Retina (tissue), 1 donor: ENCODE results near the gene FHIT.
A peak's percentile ranks its signal among the peaks of the same experiment; 100 is the strongest.
"Not testable (repeated sequence)": the region's sequence is repeated elsewhere in the genome, so short reads cannot be mapped to it uniquely, and the experiment has no call there.

Source experiments
- DNase-seq: peaks from one replicate; pipeline ENCODE4 v3.0.0-alpha.2; 2016

FHIT gene

DNA sequence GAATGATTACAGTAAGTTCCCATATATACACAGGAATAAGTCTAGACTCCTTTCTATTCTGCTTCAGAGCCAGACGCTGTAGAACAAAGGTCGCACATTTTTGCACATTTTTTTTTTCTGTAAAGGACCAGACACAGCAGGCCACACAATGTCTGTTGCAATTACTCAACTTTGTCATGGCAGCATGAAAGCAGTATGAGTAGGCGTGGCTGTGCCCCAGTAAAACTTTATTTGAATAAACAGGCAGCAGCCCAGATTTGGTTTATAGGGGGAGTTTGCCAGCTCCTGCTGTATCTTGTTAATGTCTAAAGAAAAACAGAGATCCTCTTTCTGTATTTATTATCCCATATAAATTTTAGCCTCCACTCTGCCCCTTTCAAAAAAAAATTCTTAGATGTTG is 708.3 kb downstream of the FHIT start:
- no peak for DNase-seq

DNA sequence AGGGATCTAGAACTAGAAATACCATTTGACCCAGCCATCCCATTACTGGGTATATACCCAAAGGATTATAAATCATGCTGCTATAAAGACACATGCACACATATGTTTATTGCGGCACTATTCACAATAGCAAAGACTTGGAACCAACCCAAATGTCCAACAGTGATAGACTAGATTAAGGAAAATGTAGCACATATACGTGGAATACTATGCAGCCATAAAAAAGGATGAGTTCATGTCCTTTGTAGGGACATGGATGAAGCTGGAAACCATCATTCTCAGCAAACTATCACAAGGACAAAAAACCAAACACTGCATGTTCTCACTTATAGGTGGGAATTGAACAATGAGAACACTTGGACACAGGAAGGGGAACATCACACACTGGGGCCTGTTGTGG is 711.9 kb downstream of the FHIT start:
- DNase-seq = not testable (repeated sequence)

DNA sequence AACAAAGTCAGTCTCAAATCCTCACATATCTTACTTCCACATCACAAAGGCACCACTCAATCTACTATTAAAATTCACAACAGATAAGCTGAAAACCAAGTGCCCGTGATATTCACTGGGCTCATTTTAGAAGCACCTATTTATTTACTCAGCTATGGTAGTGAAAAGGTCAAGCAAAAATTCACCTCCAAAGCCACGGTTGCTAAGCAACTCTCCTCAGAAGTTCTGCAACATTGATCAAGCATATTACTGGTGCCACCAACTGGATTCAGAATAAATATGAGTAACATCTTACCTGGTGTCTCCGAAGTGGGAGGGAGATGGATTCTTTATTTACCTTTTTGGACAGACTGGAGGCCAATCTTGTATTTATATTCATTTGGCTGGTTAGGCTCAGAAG is 714.8 kb downstream of the FHIT start:
- DNase-seq = no peak

DNA sequence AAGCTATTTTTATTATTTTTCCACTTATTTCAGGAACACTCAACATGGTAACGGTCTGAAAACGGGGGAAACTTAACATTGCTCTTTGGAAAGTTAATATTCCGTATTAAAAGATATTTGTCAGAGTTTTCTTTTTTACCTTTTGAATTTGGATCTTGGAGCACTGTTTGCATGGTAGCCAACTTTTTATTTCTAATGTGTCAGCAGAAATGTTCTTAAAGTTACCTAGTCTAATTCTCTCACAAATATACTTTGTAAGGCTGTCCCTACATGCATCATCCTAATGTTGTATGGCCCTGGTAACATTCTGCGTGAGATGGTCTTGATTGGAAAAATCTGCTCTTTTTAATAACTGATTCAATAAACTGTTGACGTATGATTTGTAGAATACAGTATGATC is 719.5 kb downstream of the FHIT start:
- no peak for DNase-seq

DNA sequence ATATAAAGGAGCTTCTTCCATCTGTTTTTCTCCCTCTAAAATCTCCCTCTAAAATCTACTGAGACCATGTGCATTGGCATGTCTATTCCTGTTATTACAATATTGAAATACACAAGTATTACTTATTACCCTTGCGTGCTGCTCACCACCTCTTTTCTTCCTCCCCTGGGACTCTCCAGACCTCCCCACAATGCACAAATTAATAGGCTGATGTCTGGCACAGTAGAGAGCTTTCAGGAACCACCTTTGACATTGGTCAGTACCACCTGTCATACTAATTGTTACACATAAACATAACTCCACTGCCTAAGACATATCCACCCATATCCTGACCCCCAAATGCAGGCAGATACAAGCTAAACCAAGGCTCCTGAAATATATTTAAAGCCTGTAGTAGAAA is 722.6 kb downstream of the FHIT start:
- no peak for DNase-seq

DNA sequence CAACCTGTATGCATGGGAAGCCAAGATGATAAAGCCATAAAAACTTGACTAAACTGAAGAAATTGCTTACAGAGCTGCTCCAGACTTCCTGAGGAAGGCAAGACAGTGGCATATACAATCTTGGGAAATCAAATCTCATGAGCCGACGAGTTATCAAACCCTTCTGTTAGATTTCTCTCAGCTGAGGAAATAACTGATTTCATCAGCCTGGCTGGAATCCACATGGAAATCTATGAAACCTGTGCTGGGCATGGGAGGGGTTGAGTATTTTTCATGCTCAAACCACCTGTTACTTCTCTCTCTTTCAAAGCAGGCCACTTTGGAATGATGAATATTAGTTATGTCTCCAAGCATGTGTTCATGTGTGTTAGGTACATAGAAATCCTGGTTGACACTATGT is 727.7 kb downstream of the FHIT start:
- no peak for DNase-seq

DNA sequence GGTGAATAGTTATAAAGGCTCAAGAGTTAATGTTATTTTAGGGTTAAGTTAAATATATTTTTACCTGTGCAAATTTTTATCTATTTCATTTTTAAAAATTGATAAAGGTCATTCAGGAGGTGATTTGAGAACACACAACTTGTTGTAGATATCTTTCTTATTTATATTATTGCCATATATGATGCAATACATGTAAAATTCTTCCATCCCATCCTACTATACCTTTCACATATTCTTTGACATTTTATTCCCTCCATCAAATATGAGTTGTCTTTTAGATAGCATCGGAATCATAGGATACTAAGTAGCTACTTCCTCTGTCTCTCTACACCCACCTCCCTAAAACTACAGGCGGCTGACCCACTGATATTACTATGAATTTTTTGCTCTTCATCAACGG is 734.1 kb downstream of the FHIT start:
- no peak for DNase-seq

DNA sequence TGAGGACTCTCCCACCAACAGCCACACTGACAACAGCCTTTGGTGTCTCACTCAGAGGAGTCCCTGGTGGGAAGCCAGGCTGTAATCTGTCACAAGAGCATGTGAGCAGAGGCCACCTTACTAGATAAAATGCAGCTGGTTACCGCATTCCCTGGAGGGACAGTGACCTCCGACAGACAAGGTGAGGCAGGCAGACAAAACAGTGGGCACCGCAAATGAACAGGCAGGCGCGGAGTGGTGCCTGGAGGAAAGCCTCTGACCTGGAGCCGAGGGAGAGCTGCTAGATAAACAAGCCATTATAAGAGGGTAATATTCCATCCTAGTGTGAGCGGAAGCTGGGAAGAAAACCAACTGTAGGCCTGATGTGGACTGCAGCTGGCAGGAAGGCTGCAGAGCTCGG is 736.4 kb downstream of the FHIT start:
- peak; percentile 40 for DNase-seq

DNA sequence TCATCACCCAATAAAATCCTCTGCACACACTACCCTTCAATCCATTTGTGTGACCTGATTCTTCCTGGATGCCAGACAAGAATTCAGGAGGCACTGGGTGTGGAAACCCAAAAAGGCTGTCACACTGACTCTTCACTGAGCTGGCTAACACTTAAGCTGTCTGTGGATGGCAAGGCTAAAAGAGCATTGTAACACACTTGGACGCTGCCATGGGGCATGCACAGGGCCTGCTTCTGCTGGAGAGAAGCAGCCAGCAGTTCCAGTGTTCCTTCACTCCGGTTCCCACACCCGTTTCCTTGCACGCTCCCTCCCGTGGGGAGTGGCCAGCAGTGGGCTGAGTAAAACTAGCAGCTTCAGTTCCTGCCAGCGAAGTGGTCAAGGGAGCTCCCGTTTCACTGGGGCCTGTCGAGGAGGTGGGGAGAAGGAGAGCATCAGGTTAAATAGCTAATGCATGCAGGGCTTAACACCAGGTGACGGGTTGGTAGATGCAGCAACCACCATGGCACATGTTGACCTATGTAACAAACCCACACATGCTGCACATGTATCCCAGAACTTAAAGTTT is 737.1 kb downstream of the FHIT start:
- DNase-seq = peak; percentile 9

DNA sequence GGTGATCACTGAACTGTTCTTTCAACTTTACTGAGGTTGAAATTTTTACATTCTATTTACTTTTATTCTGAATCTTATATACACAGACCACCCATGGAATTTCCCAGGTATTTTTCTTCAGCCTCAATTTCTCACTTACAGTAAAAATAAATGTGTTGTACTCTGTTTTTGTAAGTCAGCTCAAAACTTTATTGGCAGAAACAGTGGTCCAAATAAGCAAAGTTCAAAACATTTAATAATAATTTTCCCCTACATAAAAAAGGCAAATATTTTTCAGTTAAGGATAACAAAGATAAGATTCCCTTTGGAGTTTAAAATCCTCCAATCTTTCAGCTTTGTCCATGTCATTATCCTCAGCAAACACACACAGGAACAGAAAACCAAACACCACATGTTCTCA is 738.0 kb downstream of the FHIT start:
- DNase-seq = no peak

DNA sequence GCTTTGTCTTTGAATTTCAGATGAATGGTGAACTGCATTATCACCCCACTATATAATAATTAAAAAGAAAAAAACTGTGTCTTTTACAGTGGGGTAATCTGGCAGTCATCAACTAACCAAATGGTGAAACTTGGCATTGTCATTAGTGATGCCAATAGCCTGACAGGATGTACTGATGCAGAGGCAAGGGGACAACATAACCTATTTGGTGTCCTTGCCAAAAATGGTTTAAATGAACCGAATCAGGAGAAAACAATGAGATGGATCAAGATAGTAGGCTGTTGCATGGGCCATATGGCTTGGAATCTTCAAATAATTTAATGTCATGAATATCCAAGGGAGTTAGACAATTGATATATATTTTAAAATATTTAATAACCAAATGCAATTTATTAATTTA is 738.7 kb downstream of the FHIT start:
- no peak for DNase-seq

DNA sequence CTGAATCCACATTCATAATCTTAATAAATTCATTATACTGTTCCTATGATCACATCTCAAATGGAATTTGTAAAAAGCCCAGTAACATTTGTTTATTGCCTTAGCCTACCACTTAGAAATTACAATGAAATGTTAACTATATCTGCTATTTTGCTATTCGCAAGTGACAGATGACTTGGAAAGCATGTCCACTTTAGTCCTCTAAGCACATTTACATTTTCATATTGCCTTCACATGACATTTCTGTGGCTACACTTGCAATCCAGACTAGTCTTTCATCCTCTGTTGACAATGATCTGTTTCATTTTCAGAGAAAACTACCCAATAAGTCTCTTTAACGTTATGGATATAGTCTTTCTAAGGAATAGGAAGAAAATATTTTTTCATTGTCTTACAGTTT is 741.8 kb downstream of the FHIT start:
- no peak for DNase-seq

DNA sequence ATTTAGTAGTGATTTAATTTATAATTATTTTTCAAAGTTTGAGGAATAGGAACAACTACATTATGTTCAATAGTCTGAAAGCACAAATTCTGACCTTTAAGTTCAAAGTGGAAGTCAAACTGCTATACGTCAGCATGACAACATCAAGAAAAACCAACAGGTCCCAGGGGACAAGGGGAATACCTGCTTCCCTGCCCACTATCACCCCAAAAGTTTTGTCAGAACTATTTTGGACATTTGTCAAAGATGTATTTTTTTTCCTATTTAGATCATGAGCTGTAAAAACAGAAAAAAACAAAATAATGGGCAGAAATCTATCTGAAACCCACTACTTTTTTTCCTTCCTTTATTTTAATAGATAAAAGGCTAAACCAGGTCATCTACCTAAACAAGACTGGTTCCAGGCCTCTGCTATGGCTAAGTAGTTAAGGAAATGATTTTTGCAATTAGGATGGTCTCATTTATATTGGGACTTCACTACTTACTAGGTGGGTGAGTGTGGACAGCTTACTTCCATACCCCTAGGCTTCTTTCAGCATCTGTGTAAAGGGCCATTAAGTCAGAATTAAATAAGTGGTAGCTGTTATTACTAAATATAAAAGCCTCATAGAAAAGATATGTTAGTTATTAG is 746.3 kb downstream of the FHIT start:
- no peak for DNase-seq

DNA sequence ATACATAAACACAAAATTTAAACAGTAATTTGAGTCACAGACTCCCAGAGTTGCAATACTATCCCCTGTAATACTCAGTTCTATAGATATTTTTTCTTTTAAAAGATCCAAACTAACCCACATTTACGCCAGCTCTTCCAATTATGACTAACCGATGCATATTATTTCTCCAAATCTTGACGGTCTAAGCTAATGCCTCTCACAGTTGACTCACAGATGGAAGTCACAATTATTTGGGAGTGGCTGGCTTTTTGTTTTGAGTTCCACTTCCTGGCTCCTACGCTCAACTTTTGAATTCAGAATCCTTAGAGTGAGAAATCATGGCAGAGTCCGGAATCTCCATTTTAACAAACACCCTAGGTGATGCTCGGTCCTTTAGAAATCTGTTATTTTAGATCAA is 749.9 kb downstream of the FHIT start:
- no peak for DNase-seq

DNA sequence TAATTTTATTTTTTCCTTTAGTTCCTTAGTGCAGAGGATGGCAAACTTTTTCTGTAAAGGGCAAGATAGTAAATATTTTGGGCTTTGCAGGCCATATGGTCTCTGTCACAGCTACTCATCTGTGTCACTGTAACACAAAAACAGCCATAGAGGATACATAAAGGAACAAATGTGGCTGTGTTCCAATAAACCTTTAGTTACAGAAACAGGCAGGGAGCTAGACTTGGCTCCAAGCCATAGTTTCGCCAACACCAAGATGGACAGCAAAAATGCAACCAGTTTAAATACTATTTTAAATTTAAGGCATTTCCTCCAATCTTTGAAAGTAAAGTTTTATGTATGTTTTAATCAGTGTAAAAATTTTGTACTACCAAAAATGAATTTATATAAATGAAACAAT is 753.4 kb downstream of the FHIT start:
- no peak for DNase-seq

DNA sequence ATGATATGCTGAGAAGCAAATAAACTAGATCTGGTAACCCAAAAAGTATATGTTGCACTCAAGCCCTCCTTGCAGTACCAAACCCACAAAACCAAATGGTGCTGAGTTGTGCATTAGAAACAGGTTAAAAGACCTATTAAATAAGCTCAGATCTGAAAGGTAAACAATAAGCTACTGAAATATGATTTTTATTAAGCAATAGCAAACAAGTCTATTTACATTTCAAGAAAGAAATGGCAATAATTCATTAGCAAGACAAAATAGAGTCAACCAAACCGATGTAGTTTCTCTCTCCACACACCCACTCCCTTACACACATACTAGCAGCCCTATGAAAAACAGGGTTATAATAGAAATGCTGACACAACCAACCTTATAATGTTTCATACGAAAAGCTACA is 760.3 kb downstream of the FHIT start:
- no peak for DNase-seq

DNA sequence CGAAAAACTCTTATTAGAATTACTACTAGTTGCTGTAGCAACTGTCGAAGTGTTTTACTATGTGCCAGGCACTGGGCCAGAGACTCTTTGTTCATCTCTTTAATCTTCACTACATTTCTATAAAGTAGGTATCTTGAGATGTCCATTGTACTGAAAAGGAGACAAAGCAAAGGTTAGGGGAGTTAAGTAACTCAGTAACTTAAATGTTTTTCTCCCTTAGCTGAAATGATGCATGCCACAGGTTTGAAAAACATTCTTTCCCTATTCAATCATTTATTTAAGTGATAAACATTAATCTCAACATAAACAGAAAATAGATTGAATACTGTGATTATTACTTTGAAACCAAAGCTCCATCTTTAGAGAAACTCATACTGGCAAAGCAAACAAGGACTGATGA is 776.2 kb downstream of the FHIT start:
- no peak for DNase-seq

DNA sequence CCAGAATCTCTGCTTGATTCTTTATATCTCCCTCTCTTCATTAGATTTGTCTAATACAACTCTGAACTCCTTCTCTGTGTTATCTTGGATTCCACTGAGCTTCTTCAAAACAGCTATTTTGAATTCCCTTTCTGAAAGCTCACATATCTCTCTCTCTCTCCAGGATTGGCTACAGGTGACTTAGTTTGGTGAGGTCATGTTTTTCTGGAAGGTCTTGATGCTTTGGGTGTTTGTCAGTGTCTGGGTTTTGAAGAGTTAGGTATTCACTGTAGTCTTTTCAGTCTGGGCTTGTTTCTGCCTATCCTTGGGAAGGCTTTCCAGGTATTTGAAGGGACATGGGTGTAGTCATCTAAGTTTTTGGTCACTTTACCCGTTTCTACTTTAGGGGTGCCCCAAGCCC is 781.8 kb downstream of the FHIT start:
- DNase-seq = no peak

DNA sequence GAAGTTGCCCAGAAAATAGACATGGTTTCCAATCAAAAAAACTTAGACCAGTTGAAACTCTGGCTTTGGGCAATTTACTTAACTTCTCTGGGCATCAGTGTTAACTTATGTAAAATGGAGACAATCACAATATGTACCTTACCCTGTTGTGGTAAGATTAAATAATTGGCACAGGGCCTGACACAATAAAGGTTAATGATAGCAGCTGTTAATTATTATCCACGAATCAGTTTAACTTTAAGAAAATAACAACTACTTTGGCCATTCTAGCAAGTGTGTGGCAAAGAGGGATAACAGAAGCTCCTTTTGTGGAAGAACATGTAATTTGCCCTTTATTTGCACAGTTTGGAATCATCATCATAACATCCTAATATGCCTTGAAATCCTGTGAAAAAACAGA is 787.6 kb downstream of the FHIT start:
- DNase-seq = no peak

DNA sequence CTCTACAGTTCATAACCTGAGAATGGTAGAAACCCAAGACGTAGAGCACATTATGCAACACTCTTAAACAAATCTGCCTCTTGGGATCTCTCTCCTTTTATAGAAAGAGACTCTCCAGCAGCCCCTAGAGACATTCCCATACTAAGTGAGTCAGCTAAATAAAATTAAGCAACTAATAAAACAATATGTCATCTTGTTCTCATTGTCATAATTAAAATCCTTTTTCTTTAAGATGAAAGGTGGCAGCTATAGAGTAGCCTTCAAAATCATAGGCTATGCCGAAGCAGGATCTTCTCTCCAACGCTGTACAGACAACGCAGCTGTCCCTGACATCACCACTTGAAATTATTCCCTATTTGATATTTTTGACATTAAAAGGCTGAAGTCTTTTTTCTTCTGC is 790.0 kb downstream of the FHIT start:
- no peak for DNase-seq

DNA sequence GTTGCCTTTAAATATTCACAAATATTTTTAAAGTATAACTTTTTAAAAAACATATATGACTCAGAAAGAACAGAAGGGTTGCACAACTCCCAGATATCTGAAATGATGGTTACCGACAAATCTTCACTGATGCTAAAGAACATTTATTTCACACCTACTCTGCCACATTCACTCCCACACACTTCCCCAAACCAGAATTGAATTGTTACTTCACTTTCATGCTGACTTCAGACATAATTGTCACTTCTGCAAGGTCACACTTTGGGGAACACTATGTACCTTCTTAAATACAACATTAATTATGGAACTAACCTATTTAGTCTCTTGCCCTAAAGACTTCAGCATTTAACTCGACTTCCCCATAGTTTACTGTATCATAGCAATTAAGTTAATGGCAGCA is 795.1 kb downstream of the FHIT start:
- no peak for DNase-seq

DNA sequence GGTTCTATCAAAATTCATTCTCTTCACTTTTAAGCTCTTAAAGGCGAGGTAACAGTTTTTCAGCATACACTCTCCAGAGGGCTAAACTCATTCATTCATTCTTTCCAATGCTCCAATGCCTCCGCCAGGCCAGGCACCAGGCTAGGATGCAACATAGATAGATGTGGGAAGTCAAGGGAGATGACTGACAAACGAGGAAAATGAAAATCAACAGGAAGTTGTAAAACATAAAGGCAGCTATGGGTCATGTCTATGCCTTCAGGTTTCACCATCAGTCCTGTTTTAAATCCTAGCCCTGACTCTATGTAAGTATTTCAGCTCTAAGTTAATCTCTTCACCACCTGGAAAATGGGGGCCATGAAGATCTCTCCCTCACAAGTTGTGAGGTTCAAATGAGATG is 797.9 kb downstream of the FHIT start:
- no peak for DNase-seq

DNA sequence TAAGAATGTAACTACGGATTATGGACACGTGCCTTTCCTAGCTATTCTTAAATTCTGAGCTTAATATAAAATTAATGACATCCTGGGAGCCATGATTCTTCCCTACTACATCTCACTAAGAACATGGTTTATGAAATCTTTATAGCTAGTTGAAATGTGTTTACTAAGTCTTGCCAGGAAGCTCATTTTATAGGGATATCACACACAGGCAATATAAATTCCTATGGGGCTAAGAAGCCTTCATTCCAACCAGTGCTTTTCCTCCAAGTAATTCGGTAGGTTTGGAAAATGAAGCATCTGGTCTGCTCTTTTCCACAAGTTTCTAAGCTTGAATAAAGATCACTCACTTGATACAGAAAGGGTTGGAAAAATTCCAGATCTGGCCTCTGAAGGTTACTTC is 802.6 kb downstream of the FHIT start:
- no peak for DNase-seq

DNA sequence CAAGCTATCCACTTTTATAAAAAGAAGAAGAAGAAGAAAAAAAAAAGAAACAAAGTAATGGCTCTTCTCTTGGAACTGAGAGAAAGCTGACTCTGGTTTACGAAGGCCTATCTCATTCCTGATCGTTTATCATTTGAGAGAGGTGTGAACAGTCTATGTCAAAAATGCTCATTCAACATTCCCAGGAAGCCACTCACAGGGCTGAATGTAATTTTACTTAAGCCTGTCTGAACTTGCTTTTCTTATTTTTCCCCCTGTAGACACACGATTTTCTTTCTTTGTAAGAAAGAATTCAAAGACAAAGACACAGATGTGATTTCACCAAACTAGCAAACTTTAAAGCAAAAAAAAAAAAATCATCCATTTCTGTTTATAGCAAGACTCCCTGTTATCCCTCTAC is 805.8 kb downstream of the FHIT start:
- DNase-seq = no peak

DNA sequence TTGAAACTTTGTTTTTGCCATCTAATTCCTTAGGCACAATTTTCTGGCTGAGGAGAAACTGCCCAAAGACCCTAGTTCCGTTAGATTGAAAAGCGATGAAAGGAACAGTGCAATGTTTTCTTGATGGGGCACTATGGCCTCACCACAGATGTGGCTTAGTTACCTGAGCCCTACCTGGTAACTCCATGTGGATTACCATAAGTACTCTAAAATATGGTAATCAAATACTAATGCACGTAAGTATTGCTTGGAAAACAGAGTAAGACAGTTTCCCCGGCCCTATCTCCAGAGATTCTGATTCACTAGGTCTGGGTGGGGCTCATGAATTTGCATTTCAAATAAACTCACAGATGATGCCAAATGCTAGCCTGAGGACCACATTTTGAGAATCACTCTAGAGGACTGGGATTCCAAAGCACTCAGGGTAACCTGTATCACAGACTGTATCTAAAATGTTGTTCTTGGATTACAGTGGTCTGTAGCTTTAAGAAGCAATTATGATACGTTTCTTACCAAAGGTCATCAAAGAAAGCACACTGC is 806.3 kb downstream of the FHIT start:
- no peak for DNase-seq
